ENCODE data around the gene KIR3DL2.
"Not testable (repeated sequence)": the region's sequence is repeated elsewhere in the genome, so short reads cannot be mapped to it uniquely, and the experiment has no call there.

The KIR3DL2 gene

DNA sequence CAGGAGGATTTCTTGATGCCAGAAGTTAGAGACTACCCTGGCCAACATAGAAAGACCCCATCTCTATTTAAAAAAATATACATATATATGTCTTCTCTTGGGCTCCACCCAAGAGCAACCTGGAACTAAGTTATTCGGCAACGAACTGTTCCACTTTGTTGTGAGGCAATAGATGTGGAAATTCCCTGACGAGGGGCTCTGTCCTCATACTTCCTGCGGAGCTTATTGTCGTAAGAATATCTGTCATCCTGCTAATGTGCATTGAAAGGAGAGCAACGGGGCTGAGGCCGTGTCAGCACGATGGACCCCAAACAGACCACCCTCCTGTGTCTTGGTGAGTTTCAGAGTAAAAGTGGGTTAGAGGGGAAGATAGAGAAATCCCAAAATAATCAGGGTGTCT, 23.7 kb downstream of the KIR3DL2 start, which contains the start of gene FCAR:
Gene FCAR, plus strand, starts transcription at position 246 of the 400 bp plus-strand sequence. Its CDS starts 55 bp downstream, at position 301.
- no peak for DNase-seq

- no peak for DNase-seq
Observed at GRCh38 chr19:54875506-54875905, 25.3 kb downstream of the KIR3DL2 start.

GRCh38 chr19:54877471-54877870, 27.2 kb downstream of the KIR3DL2 start:
- no peak for DNase-seq

DNA sequence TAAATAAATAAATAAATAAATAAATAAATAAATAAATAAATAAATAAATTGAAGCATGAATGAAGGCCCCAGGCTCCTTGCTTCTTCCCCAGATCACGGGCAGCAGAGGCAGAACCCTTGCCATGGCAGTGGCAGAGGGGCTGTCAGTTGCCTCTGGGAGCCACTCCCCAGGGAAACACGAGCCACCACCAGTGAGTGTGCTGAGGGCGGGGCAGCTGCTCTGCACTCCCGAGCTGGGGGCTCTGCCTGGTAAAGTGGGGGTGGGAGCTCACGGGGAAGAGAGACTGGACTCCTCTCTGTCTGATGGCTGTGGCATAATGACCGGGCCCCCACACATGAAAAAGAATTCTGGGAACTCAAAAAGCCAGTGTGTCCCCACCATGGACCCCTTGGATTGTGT, 31.6 kb downstream of the KIR3DL2 start:
- no peak for DNase-seq

DNA sequence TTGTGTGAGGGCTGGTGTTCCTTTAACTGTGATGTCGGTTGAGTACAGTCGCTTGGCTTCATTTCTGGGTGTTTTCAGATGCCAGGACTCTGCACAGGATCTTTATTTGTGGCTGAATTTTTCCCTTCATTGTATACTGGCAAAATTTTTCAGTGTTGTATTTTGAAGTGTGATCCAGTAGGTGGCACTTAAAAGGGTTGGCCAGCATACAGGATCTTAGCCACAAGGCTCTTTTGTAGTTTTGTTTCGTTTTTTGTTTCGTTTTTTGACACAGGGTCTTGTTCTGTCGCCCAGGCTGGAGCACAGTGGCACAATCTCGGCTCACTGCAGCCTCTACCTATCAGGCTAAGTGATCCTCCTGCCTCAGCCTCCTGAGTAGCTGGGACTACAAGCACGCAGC, 32.5 kb downstream of the KIR3DL2 start:
- no peak for DNase-seq

DNA sequence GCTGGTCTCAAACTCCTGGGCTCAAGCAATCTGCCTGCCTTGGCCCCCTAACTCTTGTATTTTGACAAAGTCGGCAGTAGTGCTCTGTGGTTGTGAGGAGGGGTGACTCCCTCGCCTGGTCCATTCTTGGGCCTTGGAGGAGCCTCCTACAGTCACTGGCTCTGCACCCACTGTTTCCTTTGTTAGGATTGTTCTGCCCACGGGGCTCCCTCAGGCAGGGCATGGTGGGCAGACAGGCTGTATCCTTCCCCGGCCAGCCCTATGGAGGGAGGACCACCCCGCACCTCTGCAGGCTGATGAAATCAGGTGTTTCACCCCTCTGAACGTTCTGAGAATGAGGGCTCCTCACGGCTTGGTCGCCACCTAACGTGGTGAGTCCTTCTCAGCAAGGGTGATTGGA, 33.0 kb downstream of the KIR3DL2 start:
- no peak for DNase-seq

GRCh38 chr19:54888239-54888638, 38.0 kb downstream of the KIR3DL2 start:
- no peak for DNase-seq

DNA sequence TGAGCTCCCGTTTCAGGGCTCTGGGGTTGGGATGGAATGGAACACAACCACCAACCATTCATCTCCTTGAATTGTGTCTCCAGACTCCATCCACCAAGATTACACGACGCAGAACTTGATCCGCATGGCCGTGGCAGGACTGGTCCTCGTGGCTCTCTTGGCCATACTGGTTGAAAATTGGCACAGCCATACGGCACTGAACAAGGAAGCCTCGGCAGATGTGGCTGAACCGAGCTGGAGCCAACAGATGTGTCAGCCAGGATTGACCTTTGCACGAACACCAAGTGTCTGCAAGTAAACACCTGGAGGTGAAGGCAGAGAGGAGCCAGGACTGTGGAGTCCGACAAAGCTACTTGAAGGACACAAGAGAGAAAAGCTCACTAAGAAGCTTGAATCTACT, 39.3 kb downstream of the KIR3DL2 start:
- no peak for DNase-seq

GRCh38 chr19:54893406-54893805, 43.2 kb downstream of the KIR3DL2 start:
- no peak for DNase-seq

GRCh38 chr19:54894106-54894505, 43.9 kb downstream of the KIR3DL2 start:
- DNase-seq, result not testable (repeated sequence)

DNA sequence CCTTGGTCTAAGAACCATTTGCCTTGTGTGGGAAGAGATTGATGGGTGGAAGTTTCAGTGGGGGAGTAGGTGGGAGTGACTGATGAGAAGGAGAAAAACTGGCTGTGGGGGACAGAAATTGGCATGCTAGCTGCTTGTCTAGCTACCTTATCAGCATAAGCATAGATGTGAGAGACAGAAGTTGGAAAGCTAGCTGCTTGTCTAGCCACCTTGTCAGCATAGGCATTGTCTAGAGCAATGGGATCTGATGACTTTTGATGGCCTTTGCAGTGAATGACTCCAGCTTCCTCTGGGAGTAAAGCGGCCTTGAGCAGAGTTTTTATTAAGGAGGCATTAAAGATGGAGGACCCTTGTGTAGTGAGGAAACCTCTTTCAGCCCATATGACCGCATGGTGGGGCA, 45.8 kb downstream of the KIR3DL2 start:
- no peak for DNase-seq

- DNase-seq, result not testable (repeated sequence)
Observed at GRCh38 chr19:54898685-54899084, 48.4 kb downstream of the KIR3DL2 start.

GRCh38 chr19:54899646-54900045, 49.4 kb downstream of the KIR3DL2 start:
- DNase-seq, result not testable (repeated sequence)

GRCh38 chr19:54901153-54901552, 50.9 kb downstream of the KIR3DL2 start:
- not testable (repeated sequence) for DNase-seq

DNA sequence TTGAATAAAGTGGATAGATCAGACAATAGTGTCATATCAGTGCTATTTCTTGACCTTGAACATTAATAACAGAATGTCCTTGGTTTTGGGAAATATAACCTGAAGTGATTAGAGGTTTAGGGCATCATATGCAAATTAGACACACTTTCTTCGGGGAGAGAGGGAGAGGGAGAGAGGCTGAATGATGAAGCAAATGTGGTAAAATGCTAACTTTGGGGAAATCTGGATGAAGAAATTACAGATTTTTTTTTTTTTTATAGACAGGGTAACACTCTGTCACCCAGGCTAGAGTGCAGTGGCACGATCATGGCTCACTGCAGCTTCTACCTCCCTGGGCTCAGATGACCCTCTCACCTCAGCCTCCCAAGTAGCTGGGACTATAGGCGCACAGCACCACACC, 51.8 kb downstream of the KIR3DL2 start:
- DNase-seq, result no peak

DNA sequence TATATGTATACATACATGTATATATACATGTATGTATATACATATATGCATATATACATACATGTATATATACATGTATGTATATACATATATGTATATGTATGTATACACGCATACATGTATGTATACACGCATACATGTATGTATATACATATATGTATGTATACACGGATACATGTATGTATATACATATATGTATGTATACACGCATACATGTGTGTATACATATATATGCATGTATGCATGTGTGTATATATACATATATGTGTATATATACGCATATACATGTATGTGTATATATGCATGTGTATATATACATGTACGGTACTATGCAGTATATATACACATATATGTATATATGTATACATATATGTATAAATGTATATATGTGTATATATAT, 53.1 kb downstream of the KIR3DL2 start:
- DNase-seq, result no peak

DNA sequence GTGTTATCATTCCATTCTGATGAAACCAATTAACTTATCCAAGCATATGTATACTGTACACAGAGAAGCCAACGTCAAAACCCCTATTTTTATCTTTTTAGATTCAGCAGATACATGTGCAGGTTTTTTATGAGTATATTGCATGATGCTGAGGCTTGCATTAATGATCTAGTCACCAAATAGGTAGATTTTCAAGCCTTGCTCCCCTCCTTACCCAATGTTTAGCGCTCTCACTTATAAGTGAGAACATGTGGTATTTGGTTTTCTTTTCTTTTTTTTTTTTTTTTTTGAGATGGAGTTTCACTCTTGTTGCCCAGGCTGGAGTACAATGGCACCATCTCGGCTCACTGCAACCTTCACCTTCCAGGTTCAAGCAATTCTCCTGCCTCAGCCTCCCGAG, 54.0 kb downstream of the KIR3DL2 start:
- DNase-seq, result not testable (repeated sequence)

DNA sequence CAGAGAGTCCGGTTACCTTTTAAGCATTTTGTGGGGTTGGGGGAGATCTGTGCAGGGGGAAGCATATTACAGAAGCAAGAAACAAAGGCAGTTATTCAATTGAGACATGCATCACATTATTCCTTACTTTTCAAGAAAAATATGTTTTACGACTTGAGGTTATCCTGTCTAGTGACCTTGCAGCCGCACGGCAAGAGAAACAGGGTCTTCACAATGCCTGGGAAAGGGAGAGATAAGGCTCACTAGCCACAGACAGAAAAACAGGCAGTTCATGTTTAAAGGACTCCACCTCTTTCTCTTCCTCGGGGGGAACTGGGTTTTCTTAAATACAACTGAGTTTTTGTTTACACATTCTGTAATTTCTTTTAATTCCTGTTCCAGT, 55.2 kb downstream of the KIR3DL2 start:
- no peak for DNase-seq

- no peak for DNase-seq
Observed at GRCh38 chr19:54905803-54906511, 55.7 kb downstream of the KIR3DL2 start, which contains the start of gene NCR1. NCR1 (plus strand) TSS chr19:54906148; CDS start chr19:54906188, 40 bp downstream.

DNA sequence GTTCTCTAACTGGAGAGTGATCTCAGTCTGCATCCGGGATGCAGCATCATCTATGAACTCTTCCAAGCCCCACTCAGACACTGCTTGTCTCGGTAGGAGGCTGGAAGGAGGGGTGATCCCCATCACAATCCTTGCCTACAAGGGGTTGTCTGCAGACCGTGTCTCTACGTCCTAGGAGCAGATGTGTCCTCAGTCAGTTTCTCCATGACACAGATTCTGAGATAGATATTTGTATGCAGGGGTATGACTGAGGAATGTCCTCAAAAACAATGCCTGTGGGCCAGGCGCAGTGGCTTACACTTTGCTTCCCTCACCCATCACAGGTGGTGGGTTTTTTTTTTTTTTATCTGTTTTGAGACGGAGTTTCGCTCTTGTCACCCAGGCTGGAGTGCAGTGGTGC, 56.6 kb downstream of the KIR3DL2 start:
- DNase-seq, result no peak

DNA sequence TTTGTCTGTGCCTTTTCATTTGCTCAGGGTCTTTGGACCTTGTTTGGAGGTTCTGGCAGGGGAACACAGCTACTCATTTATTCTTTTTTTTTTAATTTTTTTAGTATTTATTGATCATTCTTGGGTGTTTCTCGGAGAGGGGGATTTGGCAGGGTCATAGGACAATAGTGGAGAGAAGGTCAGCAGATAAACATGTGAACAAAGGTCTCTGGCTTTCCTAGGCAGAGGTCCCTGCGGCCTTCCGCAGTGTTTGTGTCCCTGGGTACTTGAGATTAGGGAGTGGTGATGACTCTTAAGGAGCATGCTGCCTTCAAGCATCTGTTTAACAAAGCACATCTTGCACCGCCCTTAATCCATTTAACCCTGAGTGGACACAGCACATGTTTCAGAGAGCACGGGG, 57.7 kb downstream of the KIR3DL2 start:
- DNase-seq, result not testable (repeated sequence)

Measured in fibroblast of skin of right biceps (primary cell).